H9 (cell line): ENCODE results near the gene DMD. TPM values are rescaled to one million over a fixed set of nuclear protein-coding genes. Genes with fewer than 3 reads are reported as not detected.

Experiments used
- DNase-seq: peaks from one replicate; pipeline ENCODE4 v3.0.0-alpha.2; 2017
- H2AFZ ChIP-seq: one replicate; pipeline ENCODE4 v1.6.1; 2013; ENCODE audit warnings: mild to moderate bottlenecking, low read length, control low read depth, moderate library complexity
- H2AK5ac ChIP-seq: 2 replicates; pipeline ENCODE4 v1.6.1; 2013; ENCODE audit warnings: low read length, control low read depth, mixed read lengths; ENCODE audit not compliant: insufficient read length
- H2BK120ac ChIP-seq: one replicate; pipeline ENCODE4 v1.6.1; 2013; ENCODE audit warnings: low read depth, mild to moderate bottlenecking, low read length, control low read depth, inconsistent platforms; ENCODE audit not compliant: poor library complexity, severe bottlenecking
- H2BK12ac ChIP-seq: 2 replicates; pipeline ENCODE4 v1.6.1; 2013; ENCODE audit warnings: low read length, control low read depth, mixed read lengths, low read depth; ENCODE audit not compliant: insufficient read length
- H2BK15ac ChIP-seq: 2 replicates; pipeline ENCODE4 v1.6.1; 2013; ENCODE audit warnings: low read depth, low read length, control low read depth
- H2BK20ac ChIP-seq: one replicate; pipeline ENCODE4 v1.6.1; 2013; ENCODE audit warnings: low read depth, mild to moderate bottlenecking, low read length, control low read depth, inconsistent platforms; ENCODE audit not compliant: poor library complexity, severe bottlenecking
- H2BK5ac ChIP-seq: 2 replicates; pipeline ENCODE4 v1.6.1; 2013; ENCODE audit warnings: low read length, control low read depth, mixed read lengths; ENCODE audit not compliant: insufficient read length
- H3K14ac ChIP-seq: 2 replicates; pipeline ENCODE4 v1.6.1; 2013; ENCODE audit warnings: low read length, control low read depth; ENCODE audit not compliant: insufficient read depth
- H3K18ac ChIP-seq: 2 replicates; pipeline ENCODE4 v1.6.1; 2013; ENCODE audit warnings: low read depth, mild to moderate bottlenecking, mixed read lengths, low read length, control low read depth; ENCODE audit not compliant: insufficient read length
- H3K23ac ChIP-seq: 2 replicates; pipeline ENCODE4 v1.6.1; 2013; ENCODE audit warnings: low read length, control low read depth, mixed read lengths, low read depth; ENCODE audit not compliant: insufficient read length
- H3K23me2 ChIP-seq: 2 replicates; pipeline ENCODE4 v1.6.1; 2013; ENCODE audit warnings: low read depth, mild to moderate bottlenecking, mixed read lengths, low read length, control low read depth; ENCODE audit not compliant: insufficient read length, poor library complexity, severe bottlenecking
- H3K27ac ChIP-seq: 2 replicates; pipeline ENCODE4 v1.5.1; 2013; ENCODE audit warnings: low read length, control low read depth, mixed read lengths, low read depth; ENCODE audit not compliant: insufficient read length
- H3K27me3 ChIP-seq: 2 replicates; pipeline ENCODE4 v1.6.1; 2013; ENCODE audit warnings: low read length, control low read depth, inconsistent platforms; ENCODE audit not compliant: insufficient read depth
- H3K4ac ChIP-seq: 2 replicates; pipeline ENCODE4 v1.6.1; 2013; ENCODE audit warnings: low read depth, mild to moderate bottlenecking, control low read depth, inconsistent platforms, low read length, moderate library complexity
- H3K4me1 ChIP-seq: 2 replicates; pipeline ENCODE4 v1.6.1; 2013; ENCODE audit warnings: low read length, control low read depth, inconsistent platforms; ENCODE audit not compliant: insufficient read depth
- H3K4me2 ChIP-seq: 2 replicates; pipeline ENCODE4 v1.6.1; 2013; ENCODE audit warnings: low read length, control low read depth, mixed read lengths; ENCODE audit not compliant: insufficient read length, insufficient read depth
- H3K56ac ChIP-seq: 2 replicates; pipeline ENCODE4 v1.6.1; 2013; ENCODE audit warnings: low read depth, mild to moderate bottlenecking, mixed read lengths, low read length, control low read depth; ENCODE audit not compliant: insufficient read length
- H3K79me1 ChIP-seq: 2 replicates; pipeline ENCODE4 v1.6.1; 2013; ENCODE audit warnings: low read depth, mild to moderate bottlenecking, moderate library complexity, low read length, control low read depth, inconsistent platforms; ENCODE audit not compliant: insufficient read depth, poor library complexity, severe bottlenecking
- H3K79me2 ChIP-seq: 2 replicates; pipeline ENCODE4 v1.6.1; 2013; ENCODE audit warnings: low read length, control low read depth, inconsistent platforms; ENCODE audit not compliant: insufficient read depth
- H3K9ac ChIP-seq: 2 replicates; pipeline ENCODE4 v1.6.1; 2013; ENCODE audit warnings: low read length, control low read depth, mixed read lengths; ENCODE audit not compliant: insufficient read length; ENCODE audit errors: extremely low read depth
- H3K9me3 ChIP-seq: one replicate; pipeline ENCODE4 v1.6.1; 2013; ENCODE audit warnings: low read depth, low read length, inconsistent platforms; ENCODE audit not compliant: control insufficient read depth
- H3T11ph ChIP-seq: one replicate; pipeline ENCODE4 v1.6.1; 2013; ENCODE audit warnings: mild to moderate bottlenecking, low read length, control low read depth, inconsistent platforms
- H4K20me1 ChIP-seq: one replicate; pipeline ENCODE4 v1.6.1; 2013; ENCODE audit not compliant: control insufficient read depth, insufficient read length, insufficient read depth
- H4K5ac ChIP-seq: 2 replicates; pipeline ENCODE4 v1.6.1; 2013; ENCODE audit warnings: low read depth, mild to moderate bottlenecking, mixed read lengths, low read length, control low read depth; ENCODE audit not compliant: insufficient read length
- H4K8ac ChIP-seq: replicated peaks from 2 replicates; pipeline ENCODE4 v1.6.1; 2013; ENCODE audit warnings: low read length, control low read depth, mixed read lengths, low read depth; ENCODE audit not compliant: insufficient read length
- H4K91ac ChIP-seq: 2 replicates; pipeline ENCODE4 v1.6.1; 2013; ENCODE audit warnings: low read depth, mild to moderate bottlenecking, moderate library complexity, mixed read lengths, low read length, control low read depth; ENCODE audit not compliant: insufficient read length
- H3K27ac Mint-ChIP-seq, 3 experiments: 2 replicates in 2 of 3; 3 replicates in 1 of 3; pipeline ENCODE4 v1.8.0; 2020 to 2021; ENCODE audit warnings: mixed read lengths in 3 of 3, mild to moderate bottlenecking in 1 of 3, moderate library complexity in 1 of 3
- H3K27me3 Mint-ChIP-seq: 2 replicates; pipeline ENCODE4 v1.8.0; 2021; ENCODE audit warnings: low read depth, mild to moderate bottlenecking, moderate library complexity, mixed read lengths
- H3K36me3 Mint-ChIP-seq, 3 experiments: 2 replicates in 2 of 3; 3 replicates in 1 of 3; pipeline ENCODE4 v1.8.0; 2020 to 2021; ENCODE audit warnings: low read depth in 3 of 3, mixed read lengths in 3 of 3; ENCODE audit not compliant: insufficient read depth in 1 of 3
- H3K4me1 Mint-ChIP-seq, 2 experiments: 2 replicates each; pipeline ENCODE4 v1.8.0; 2020; ENCODE audit warnings: mixed read lengths in 2 of 2
- H3K4me3 Mint-ChIP-seq, 2 experiments: 2 replicates in 1 of 2; 3 replicates in 1 of 2; pipeline ENCODE4 v1.8.0; 2020 to 2021; ENCODE audit warnings: mild to moderate bottlenecking in 2 of 2, mixed read lengths in 2 of 2, moderate library complexity in 1 of 2
- H3K9me3 Mint-ChIP-seq, 2 experiments: 2 replicates in 1 of 2; 3 replicates in 1 of 2; pipeline ENCODE4 v1.8.0; 2020; ENCODE audit warnings: mild to moderate bottlenecking in 2 of 2, mixed read lengths in 2 of 2, moderate library complexity in 1 of 2
- WGBS: extraction: QIAGEN DNeasy Blood & Tissue Kit; methylation state at CpG from one replicate; pipeline ENCODE4 v1.1.7; 2013; ENCODE audit warnings: missing lambda C conversion rate, low lambda C conversion rate, mixed read lengths; ENCODE audit not compliant: insufficient read length; ENCODE audit errors: extremely low coverage; 5-methylcytosine and 5-hydroxymethylcytosine counted together
- total RNA-seq: library from RNA; stranded (reverse); gene quantifications from 2 replicates; pipeline ENCODE4 v1.2.1, GENCODE V29; 2021
- TF ChIP-seq, protein P1 (sequence below): fragments of 200-600 bp; sonication (generic); conservative IDR thresholded peaks from 3 replicates; pipeline ENCODE4 v1.8.0; 2021; ENCODE audit warnings: antibody characterized with exemption, mild to moderate bottlenecking

The DMD gene
- total RNA-seq, 1 experiment from 2014 or later = 3.8 TPM

DNA sequence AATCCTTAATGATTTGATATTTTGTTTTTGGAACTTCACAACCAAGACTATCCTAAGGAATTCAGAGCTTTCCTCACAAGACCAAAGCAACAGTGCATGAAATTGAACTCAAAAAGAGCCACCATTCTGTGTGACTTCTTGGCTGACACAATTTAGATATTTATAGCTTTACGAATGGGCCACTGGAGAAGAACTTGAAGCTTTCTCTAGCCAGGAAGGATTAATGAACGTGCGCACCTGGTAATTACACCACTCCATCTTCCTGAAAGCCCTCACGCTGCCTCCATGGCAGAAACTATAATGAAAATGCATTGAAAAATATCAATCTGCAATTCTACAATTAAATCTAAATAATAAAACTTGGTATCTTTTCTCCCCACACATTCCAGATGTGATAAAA, 1057.8 kb downstream of the DMD start:
- H2BK20ac ChIP-seq = no peak overlapping the region
- peaks cover 47 to 49% of the 10 kb centered on the region in 2 experiments for H3K9me3 Mint-ChIP-seq
- no peak overlapping the region for H3K18ac ChIP-seq
- H2BK5ac ChIP-seq = no peak overlapping the region
- no peaks in the 10 kb centered on the region for H3K79me2 ChIP-seq
- H3K79me1 ChIP-seq = no peaks in the 10 kb centered on the region
- peaks cover 2% of the 10 kb centered on the region for H3K9me3 ChIP-seq
- H3K23ac ChIP-seq = no peak overlapping the region
- H3K14ac ChIP-seq = no peak overlapping the region
- peaks cover 10 to 13% of the 10 kb centered on the region in 2 experiments for H3K4me1 Mint-ChIP-seq
- H3K9ac ChIP-seq = no peak overlapping the region
- H3K23me2 ChIP-seq = no peaks in the 10 kb centered on the region
- H3K4me3 Mint-ChIP-seq = peak overlapping the region in 1 of 2 experiments; percentile 60; a peak in 1 of 5 replicates
- no peak overlapping the region for H3K4me2 ChIP-seq
- H2AFZ ChIP-seq = no peak overlapping the region
- H4K5ac ChIP-seq = no peak overlapping the region
- peaks cover 1% of the 10 kb centered on the region; the same call in 1 of the 2 replicates for H3K27me3 Mint-ChIP-seq
- H3K27me3 ChIP-seq = no peaks in the 10 kb centered on the region
- TF ChIP-seq, protein P1, sequence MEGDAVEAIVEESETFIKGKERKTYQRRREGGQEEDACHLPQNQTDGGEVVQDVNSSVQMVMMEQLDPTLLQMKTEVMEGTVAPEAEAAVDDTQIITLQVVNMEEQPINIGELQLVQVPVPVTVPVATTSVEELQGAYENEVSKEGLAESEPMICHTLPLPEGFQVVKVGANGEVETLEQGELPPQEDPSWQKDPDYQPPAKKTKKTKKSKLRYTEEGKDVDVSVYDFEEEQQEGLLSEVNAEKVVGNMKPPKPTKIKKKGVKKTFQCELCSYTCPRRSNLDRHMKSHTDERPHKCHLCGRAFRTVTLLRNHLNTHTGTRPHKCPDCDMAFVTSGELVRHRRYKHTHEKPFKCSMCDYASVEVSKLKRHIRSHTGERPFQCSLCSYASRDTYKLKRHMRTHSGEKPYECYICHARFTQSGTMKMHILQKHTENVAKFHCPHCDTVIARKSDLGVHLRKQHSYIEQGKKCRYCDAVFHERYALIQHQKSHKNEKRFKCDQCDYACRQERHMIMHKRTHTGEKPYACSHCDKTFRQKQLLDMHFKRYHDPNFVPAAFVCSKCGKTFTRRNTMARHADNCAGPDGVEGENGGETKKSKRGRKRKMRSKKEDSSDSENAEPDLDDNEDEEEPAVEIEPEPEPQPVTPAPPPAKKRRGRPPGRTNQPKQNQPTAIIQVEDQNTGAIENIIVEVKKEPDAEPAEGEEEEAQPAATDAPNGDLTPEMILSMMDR = no peak
- H3K36me3 Mint-ChIP-seq = no peaks in the 10 kb centered on the region
- H3K27ac Mint-ChIP-seq = no peak overlapping the region
- H4K91ac ChIP-seq = no peak overlapping the region
- H3K27ac ChIP-seq = no peak overlapping the region
- WGBS = no CpG with 5 or more reads among the region's 4 CpGs
- no peaks in the 10 kb centered on the region for H3K4me1 ChIP-seq
- H3K4ac ChIP-seq = no peak overlapping the region
- no peak for DNase-seq
- H4K20me1 ChIP-seq = no peaks in the 10 kb centered on the region
- no peak overlapping the region for H2BK12ac ChIP-seq
- no peak overlapping the region for H3K56ac ChIP-seq
- no peak overlapping the region for H2AK5ac ChIP-seq
- no peak overlapping the region for H2BK15ac ChIP-seq
- no peak overlapping the region for H4K8ac ChIP-seq
- no peak overlapping the region for H3T11ph ChIP-seq
- H2BK120ac ChIP-seq = no peak overlapping the region
